Gastrocnemius medialis (tissue), 4 donors: ENCODE measurements around the gene KLHL29.

Experiments used
- POLR2A ChIP-seq, 2 donors: fragments of 450-650 bp; IDR thresholded peaks; one replicate each; pipeline ENCODE4 v1.6.1; 2017; ENCODE audit warnings: antibody characterized with exemption in 2 of 2, mild to moderate bottlenecking in 2 of 2, moderate library complexity in 2 of 2
- TF ChIP-seq, protein P1 (sequence below), 5 experiments: fragments of 450-650 bp in 3 of 5; fragments of 200-600 bp in 2 of 5; sonication (generic) in 2 of 5; IDR thresholded peaks in 4 of 5; conservative IDR thresholded peaks in 1 of 5; 1 replicate in 4 of 5; 2 replicates in 1 of 5; pipeline ENCODE4 v1.5.1; 2016 to 2019; ENCODE audit warnings: antibody characterized with exemption in 5 of 5, mild to moderate bottlenecking in 3 of 5, moderate library complexity in 3 of 5

DNA sequence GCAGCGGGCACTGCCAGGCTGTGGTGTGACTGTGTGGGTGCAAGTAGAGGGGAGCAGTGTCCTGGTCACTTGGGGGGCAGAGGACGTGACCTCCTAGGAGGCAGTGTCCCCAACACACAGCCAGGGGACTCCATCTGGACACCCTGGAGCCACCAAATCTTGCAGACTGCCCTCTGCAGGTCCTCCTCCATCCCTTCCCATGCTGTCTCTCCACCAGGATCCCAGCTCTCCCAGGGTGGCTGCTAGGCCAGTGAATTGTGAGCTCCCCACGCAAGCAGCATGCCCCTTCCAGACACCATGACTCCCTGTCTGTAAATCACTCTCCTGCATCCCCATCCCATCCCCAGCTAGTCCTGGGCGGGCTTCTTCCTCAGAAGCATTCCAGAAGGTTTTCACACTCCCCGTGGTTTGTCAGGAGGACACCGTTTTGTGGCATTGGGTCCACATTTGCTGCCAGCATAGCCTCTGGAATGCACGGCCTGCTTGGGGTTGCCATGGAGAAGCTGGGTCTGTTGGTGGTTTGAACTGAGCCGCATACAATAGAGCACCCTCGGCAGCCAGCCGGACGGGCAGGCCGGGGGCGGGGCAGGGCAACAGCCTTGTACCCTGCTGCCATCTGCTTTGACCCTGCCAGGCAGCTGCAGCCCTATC lies 210.7 kb downstream of the KLHL29 start:
- TF ChIP-seq, protein P1, sequence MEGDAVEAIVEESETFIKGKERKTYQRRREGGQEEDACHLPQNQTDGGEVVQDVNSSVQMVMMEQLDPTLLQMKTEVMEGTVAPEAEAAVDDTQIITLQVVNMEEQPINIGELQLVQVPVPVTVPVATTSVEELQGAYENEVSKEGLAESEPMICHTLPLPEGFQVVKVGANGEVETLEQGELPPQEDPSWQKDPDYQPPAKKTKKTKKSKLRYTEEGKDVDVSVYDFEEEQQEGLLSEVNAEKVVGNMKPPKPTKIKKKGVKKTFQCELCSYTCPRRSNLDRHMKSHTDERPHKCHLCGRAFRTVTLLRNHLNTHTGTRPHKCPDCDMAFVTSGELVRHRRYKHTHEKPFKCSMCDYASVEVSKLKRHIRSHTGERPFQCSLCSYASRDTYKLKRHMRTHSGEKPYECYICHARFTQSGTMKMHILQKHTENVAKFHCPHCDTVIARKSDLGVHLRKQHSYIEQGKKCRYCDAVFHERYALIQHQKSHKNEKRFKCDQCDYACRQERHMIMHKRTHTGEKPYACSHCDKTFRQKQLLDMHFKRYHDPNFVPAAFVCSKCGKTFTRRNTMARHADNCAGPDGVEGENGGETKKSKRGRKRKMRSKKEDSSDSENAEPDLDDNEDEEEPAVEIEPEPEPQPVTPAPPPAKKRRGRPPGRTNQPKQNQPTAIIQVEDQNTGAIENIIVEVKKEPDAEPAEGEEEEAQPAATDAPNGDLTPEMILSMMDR (IDR thresholded peaks at IDR 0.05 in 4 of 5, conservative IDR thresholded peaks at IDR 0.05 in 1 of 5), result peak in 1 of 5 experiments; percentile 34
- no peak for TF ChIP-seq POLR2A (IDR thresholded peaks at IDR 0.05)
